Measurements from ENCODE around the gene NUP93. TPM values are rescaled to one million over a fixed set of nuclear protein-coding genes. Genes with fewer than 3 reads are reported as not detected.

Gene NUP93
- total and polyA plus RNA-seq, 9 of the 15 experiments (the other 6 are each of a cell fraction or from before 2014, with no cell fraction given) = 92.0 to 162 (median 121) TPM

- TF ChIP-seq ETV5 (CRISPR knock-in tag; IDR thresholded peaks at IDR 0.05; ENCODE audit: low read depth) = no peak
- no peak for TF ChIP-seq THRB (CRISPR knock-in tag; conservative IDR thresholded peaks at IDR 0.05)
- peak; percentile 32; the same call in 1 of the 2 replicates for TF ChIP-seq ZNF75A (CRISPR knock-in tag; IDR thresholded peaks at IDR 0.05)
- TF ChIP-seq ZNF24 (IDR thresholded peaks at IDR 0.05) = 0 out of 2 replicates have a peak, but pooled peaks have one; percentile 11
- no peak for TF ChIP-seq ZC3H4 (CRISPR knock-in tag; IDR thresholded peaks at IDR 0.05; ENCODE audit: borderline replicate concordance)
- TF ChIP-seq SMARCA5 (IDR thresholded peaks at IDR 0.05) = no peak
- TF ChIP-seq, protein P1, sequence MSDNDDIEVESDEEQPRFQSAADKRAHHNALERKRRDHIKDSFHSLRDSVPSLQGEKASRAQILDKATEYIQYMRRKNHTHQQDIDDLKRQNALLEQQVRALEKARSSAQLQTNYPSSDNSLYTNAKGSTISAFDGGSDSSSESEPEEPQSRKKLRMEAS (CRISPR knock-in tag; IDR thresholded peaks at IDR 0.05) = peak; percentile 83
- no peak for TF ChIP-seq PRMT5 (CRISPR knock-in tag; IDR thresholded peaks at IDR 0.05)
- TF ChIP-seq POLR2AphosphoS5 (IDR thresholded peaks at IDR 0.05; ENCODE audit: control insufficient read depth, insufficient read depth, low read depth, low read length) = peak; percentile 91
- TF ChIP-seq KAT2B (IDR thresholded peaks at IDR 0.05; ENCODE audit: low read depth, low read length) = no peak
- no peak for TF ChIP-seq KAT8 (IDR thresholded peaks at IDR 0.05; ENCODE audit: low read depth)
- TF ChIP-seq CREBBP (IDR thresholded peaks at IDR 0.05; ENCODE audit: low read depth, low read length) = no peak
- TF ChIP-seq TARDBP (IDR thresholded peaks at IDR 0.05) = no peak
- no peak for TF ChIP-seq NR1H2 (CRISPR knock-in tag; IDR thresholded peaks at IDR 0.05)
- no peak for TF ChIP-seq FOXJ3 (CRISPR knock-in tag; IDR thresholded peaks at IDR 0.05)
- no peak for TF ChIP-seq BCL6 (CRISPR knock-in tag; IDR thresholded peaks at IDR 0.05)
- no peak for TF ChIP-seq ZZZ3 (IDR thresholded peaks at IDR 0.05)
- TF ChIP-seq ZNF175 (CRISPR knock-in tag; IDR thresholded peaks at IDR 0.05; ENCODE audit: low read depth) = peak; percentile 17; the same call in 1 of the 2 replicates
- peak in 1 of 2 experiments; percentile 56; a peak in 2 of 4 replicates for TF ChIP-seq RCOR1 (IDR thresholded peaks at IDR 0.05; ENCODE audit: borderline replicate concordance in 1 of 2, low read depth in 2 of 2, low read length in 2 of 2)
- no peak for TF ChIP-seq FOXA3 (CRISPR knock-in tag; conservative IDR thresholded peaks at IDR 0.05 in 1 of 2, IDR thresholded peaks at IDR 0.05 in 1 of 2)
- TF ChIP-seq MBD2 (IDR thresholded peaks at IDR 0.05; ENCODE audit: borderline replicate concordance, low read depth) = peak; percentile 58; the same call in 1 of the 2 replicates
- TF ChIP-seq ZNF79 (CRISPR knock-in tag; IDR thresholded peaks at IDR 0.05; ENCODE audit: low read depth) = no peak
- no peak for TF ChIP-seq POLR3A (IDR thresholded peaks at IDR 0.05; ENCODE audit: borderline replicate concordance, extremely low read depth, insufficient read depth, insufficient read length)
- TF ChIP-seq CEBPG (CRISPR knock-in tag; IDR thresholded peaks at IDR 0.05) = no peak
- TF ChIP-seq CEBPG (tag; conservative IDR thresholded peaks at IDR 0.05 in 1 of 2, IDR thresholded peaks at IDR 0.05 in 1 of 2) = no peak
- no peak for TF ChIP-seq TCFL5 (CRISPR knock-in tag; conservative IDR thresholded peaks at IDR 0.05)
- TF ChIP-seq HMG20B (CRISPR knock-in tag; IDR thresholded peaks at IDR 0.05) = no peak
Measured at GRCh38 chr16:56729735-56730662, at the start of gene NUP93 (continued).

Data from K562 (cell line).